Left hindlimb (tissue), 1 donor: ENCODE data around the gene PLPPR3.
"Not testable (repeated sequence)": the region's sequence is repeated elsewhere in the genome, so short reads cannot be mapped to it uniquely, and the experiment has no call there.

Experiments used
- DNase-seq: peaks from one replicate; pipeline ENCODE4 v3.0.0-alpha.2; 2018

The PLPPR3 gene

DNA sequence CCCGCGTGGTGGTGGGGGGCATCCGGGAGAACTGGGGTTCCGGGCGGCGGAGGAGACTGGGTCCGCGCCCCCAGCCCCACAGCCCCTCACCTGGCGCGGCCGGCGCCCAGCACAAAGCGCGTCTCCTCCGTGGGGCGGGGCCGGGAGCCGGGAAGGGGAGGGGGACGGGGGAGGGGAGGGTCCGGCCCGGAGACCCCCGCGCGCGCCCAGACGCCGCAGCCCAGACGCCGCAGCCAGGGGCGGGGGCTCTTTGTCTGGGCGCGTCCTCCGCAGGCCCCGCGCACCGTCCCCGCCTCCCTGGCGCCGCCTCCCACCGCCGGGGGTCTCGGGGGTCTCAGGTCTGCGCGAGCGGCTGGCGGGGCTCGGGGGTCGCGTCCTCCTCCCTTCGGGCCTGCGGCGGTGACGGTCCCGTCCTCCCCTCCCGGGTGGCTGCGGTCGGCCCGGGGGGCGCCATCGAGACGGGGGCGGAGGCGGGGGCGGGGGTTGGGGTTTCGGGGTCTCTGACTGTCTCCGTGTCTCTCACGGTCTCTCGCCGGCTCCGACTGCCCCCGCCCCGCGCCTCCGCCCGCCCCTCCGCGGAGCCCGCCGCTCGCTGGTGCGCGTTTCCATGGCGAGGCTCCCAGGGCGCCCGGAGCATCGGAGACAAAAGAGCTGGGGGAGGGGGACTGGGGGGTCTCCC, at the start of gene PLPPR3:
TSS of gene PLPPR3 (minus strand) at position 131 of the 679 bp plus-strand sequence. CDS start 396 bp downstream, outside the sequence.
- peak; percentile 28 for DNase-seq

- DNase-seq: no peak
Observed at GRCh38 chr19:870963-871401, 49.2 kb upstream of the PLPPR3 start.

GRCh38 chr19:870314-870713, 48.6 kb upstream of the PLPPR3 start:
- DNase-seq: no peak

DNA sequence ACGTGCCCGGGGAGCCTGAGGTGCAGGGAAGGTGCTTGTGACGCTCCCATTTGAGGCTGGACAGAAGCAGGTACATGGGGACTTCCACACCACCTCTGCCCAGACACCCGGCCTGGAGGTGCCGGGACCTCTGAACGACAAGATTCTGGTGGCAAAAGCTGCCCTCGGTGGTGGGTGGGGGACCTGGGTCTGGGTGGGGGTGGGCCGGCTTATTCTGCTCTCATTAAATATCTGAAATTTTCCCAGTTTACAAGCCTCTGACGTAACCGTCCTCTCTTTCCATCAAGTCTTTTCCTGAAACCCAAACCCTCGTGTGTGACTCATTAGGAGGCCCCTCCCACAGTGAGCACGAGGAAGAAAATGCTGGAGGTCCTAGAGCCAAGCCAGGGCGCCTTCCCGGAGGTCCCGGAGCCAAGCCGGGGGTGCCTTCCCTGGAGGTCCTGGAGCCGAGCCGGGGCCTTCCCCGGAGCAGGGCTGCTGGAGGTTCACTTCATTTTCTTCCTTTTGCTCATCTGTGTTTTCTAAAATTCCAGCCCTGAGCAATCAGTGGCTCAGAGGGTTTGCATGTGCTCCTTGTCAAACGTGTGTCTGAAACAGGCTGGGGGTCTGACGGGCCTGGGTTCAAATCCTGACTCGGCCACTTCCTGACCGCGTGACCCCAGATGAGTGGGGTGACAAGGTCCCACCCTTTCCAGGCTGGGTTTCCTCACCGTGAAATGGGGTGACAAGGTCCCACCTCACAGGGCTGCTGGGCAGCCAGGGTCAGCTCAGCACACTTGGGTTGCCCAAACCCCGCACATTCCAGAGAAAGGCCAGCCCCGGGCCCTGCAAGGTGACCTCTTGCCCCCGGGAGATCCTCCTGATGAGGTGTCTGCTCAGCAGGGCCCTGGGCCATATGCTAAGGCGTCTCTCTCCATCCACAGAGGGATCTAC, 47.8 kb upstream of the PLPPR3 start:
- peak; percentile 70 for DNase-seq

DNA sequence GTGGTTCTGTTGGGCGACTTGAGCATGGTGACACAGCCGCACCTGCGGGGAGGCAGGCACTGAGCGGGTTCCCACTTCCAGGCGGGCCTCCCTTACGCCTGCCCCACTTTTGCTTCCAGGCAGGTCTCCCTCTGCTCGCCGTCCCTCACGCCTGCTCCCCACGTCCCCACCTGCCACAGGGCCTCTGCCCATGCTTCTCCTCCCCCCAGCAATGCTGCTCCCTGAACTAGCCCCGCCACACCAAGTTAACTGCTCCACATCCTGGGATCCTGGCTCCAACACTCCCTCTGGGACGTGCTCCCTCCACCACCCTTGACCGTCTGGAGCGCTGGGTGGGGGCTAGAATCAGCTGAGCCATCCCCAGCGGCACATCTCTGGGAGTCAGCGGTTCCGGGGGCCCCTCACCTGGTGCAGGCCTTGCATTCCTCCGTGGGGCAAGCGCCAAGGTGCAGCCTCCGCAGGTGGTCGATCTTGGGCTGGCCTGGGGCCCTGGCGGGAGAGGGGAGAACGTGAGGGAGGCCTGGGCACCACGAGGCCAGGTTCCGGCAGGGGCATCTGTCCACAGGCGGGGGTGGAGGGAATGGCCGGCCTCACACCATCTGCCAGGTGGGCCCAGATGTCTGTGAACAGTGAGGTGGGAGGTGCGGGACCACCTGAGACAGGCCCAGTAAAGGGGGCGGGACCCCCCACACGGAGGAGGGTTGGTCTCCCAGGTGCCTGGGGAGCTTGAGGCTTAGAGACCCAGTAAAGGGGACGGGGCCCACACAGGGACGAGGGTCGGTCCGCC, 46.9 kb upstream of the PLPPR3 start:
- no peak for DNase-seq

DNA sequence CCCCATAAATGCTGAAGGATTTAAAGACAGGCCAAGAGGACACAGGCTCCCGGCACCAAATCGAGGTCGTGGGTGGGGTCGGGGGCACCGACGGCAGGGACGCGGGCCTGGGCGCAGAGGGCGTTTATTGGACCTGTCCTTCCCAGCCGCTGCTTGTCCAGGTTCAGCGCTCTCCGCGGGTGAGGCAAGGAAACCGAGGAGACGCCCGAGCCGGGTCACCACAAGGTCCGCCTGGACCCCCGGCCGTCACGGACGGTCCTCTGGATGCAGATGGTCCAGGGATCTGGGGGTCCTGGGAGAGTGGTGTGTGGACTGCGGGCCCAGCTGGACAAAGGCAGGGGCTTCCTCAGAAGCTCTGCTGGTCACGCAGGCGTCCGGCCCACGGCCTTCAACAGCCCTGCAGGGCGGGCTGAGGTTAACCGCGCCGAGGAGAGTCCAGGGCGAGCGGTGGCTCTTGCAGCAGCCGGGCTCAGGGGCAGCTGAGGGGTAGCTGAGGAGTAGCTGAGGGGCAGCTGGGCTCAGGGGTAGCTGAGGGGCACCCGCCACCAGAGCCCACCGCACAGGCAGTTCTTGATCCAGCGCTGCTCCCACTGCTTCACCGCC, 46.2 kb upstream of the PLPPR3 start:
- DNase-seq: no peak

DNA sequence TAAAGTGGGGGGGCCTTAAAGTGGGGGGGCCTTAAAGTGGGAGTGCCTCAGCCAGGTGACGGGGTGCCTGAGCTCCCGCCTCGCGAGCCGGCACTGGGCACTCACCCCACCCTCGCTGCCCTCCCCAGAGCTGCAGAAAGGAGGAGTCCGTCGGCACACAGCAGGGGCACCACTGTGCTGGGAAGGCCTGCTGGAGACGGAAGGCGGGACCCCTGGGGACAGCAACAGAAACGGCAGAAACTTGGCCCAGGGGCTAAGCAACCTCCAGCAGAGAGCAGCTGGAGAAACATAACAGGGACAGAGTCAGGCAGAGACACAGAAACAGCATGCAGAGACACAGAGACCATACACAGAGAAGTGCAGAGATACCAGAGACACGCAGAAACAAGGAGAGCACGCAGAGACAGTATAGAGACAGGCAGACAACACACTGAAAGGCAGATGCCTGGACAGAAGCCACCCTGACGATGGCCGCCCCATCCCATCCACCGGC, 45.6 kb upstream of the PLPPR3 start:
- DNase-seq: no peak

- DNase-seq: no peak
Observed at GRCh38 chr19:866769-867300, 45.1 kb upstream of the PLPPR3 start.

DNA sequence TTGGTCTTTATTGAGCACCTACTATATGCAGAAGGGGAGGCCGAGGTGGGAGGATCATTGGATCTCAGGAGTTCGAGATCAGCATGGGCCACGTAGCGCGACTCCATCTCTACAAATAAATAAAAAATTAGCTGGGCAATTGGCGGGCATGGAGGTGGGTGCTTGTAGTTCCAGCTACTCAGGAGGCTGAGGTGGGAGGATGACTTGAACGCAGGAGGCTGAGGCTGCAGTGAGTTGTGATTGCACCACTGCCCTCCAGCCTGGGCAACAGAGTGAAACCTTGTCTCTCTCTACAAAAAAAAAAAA, 41.5 kb upstream of the PLPPR3 start:
- no peak for DNase-seq

DNA sequence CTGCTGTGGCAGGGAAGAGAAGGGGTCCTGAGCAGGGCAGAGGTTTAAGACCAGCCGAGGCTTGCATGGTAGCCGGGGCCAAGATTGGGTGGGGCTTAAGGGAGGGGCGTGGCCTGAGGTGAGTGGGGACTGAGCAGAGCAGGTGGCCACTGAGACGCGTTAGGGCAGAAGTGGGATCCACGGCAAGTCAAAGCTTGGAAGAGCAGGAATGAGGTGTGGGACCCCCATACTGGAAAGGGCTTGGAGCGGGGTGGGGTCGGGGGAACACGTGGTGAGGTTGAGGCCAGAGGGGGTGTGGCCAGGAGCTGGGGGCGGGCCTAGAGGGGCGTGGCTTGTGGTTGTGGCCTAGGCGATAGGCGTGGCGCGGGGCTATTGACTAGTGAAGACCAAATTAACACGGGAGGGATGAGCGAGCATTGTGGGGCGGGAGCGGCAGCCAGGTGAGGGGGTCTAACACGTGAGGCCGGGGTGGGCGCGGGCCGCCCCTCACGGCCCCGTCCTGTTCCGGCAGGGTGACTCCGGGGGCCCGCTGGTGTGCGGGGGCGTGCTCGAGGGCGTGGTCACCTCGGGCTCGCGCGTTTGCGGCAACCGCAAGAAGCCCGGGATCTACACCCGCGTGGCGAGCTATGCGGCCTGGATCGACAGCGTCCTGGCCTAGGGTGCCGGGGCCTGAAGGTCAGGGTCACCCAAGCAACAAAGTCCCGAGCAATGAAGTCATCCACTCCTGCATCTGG, 41.0 kb upstream of the PLPPR3 start:
- DNase-seq: no peak

DNA sequence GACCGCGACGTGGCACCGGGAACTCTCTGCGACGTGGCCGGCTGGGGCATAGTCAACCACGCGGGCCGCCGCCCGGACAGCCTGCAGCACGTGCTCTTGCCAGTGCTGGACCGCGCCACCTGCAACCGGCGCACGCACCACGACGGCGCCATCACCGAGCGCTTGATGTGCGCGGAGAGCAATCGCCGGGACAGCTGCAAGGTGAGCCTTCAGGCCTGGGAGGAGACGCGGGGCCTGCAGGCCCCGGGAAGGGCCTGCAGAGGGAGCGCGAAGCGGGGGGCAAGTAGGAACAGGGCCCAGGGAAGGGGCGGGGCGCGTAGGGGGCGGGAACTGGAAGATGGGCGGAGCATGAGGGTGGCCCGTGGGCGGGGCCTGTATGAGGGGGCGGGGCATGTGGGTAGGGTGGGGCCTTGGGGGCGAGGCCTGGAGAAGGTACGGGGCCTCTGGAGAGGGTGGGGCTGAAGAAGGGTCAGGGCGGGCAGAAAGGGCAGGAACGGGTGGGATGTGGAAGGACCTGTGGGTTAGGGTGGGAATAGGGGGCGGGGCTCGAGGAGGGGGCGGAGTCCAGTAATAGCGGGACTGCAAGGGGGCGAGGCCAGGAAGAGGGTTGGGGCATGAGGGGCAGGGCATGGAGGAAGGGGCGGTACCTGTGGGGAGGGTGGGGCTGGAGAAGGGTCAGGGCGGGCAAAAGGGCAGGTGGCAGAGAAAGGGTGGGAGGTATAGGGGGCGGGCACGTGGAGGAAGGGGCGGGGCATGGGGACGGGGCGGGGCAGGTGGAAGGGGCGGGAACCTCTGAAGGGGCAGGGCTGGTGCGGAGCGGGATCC, 40.2 kb upstream of the PLPPR3 start:
- DNase-seq: no peak

GRCh38 chr19:861141-861755, 39.5 kb upstream of the PLPPR3 start:
- DNase-seq: no peak

GRCh38 chr19:858868-859843, 37.4 kb upstream of the PLPPR3 start, which contains the start of gene CFD:
CFD (plus strand) TSS chr19:859664; CDS start chr19:859690, 26 bp downstream.
- no peak for DNase-seq

DNA sequence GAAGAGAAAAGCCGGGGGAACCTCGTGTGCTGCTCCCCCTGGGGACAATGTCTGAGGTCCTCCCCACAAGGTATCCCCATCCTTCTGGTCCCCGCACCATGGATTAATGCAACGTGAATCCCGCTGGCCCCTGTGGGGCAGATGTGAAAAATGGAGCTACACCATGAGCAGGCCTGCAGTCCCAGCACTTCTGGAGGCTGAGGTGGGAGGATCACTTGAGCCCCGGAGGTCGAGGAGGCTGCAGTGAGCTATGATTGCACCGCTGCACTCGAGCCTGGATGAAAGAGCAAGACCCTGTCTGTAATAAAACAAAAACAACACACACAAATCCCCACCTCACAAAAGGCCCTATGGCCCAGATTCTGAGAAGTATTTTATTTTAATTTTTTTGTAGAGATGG, 36.5 kb upstream of the PLPPR3 start:
- no peak for DNase-seq

DNA sequence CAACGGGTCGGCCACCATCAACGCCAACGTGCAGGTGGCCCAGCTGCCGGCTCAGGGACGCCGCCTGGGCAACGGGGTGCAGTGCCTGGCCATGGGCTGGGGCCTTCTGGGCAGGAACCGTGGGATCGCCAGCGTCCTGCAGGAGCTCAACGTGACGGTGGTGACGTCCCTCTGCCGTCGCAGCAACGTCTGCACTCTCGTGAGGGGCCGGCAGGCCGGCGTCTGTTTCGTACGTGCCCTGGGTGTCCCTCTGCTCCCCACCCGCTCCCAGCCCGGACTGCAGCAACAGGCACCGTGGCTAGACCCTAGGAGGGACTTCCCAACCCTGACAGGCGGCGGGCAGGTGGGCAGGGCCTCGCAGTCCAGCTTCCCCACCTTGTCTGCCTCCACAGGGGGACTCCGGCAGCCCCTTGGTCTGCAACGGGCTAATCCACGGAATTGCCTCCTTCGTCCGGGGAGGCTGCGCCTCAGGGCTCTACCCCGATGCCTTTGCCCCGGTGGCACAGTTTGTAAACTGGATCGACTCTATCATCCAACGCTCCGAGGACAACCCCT, 33.9 kb upstream of the PLPPR3 start:
- no peak for DNase-seq

GRCh38 chr19:855142-855541, 33.4 kb upstream of the PLPPR3 start:
- DNase-seq: no peak

DNA sequence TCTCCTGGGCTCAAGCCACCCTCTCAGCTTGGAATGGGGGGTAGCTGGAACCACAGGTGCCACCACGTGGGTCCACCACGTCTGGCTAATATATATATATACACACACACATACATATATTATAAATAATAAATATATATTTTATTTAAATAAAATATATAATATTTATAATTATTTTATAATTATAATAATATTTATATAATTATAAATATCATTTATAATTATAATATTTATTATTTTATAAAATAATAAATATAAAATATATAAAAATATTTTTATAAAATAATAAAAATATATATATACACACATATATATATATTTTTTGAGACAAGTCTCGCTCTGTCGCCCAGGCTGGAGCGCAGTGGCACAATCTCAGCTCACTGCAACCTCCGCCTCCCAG, 32.8 kb upstream of the PLPPR3 start:
- no peak for DNase-seq

- DNase-seq: not testable (repeated sequence)
Observed at GRCh38 chr19:853614-854220, 32.0 kb upstream of the PLPPR3 start.
